ENCODE measurements around the gene SRA1. TPM values are rescaled to one million over a fixed set of nuclear protein-coding genes. Genes with fewer than 3 reads are reported as not detected.
"Not testable (repeated sequence)": the region's sequence is repeated elsewhere in the genome, so short reads cannot be mapped to it uniquely, and the experiment has no call there.

The SRA1 gene
- total RNA-seq = 10 to 100 TPM; 54.6 to 60.6 TPM

- Mint-ChIP-seq H3K9me3 (no peaks in the 10 kb centered on the region), H3K36me3 (peaks cover 40% of the 10 kb centered on the region), H3K4me1 (peaks cover 46% of the 10 kb centered on the region), H3K27ac (peak within 1 kb of the TSS; percentile 93), H3K27me3 (no peaks in the 10 kb centered on the region), H3K4me3 (peak within 1 kb of the TSS; percentile 84)
- DNase-seq = peak; percentile 90
Measured at GRCh38 chr5:140557136-140557805, at the start of gene SRA1. SRA1 (minus strand) TSS chr5:140557473; CDS start chr5:140557452, 21 bp downstream.

- peaks cover 6% of the 10 kb centered on the region for H3K4me1 Mint-ChIP-seq
- H3K27me3 Mint-ChIP-seq = no peaks in the 10 kb centered on the region
- H3K9me3 Mint-ChIP-seq = no peaks in the 10 kb centered on the region
- H3K4me3 Mint-ChIP-seq = no peak overlapping the region
- no peaks in the 10 kb centered on the region for H3K36me3 Mint-ChIP-seq
- no peak for DNase-seq
- no peak overlapping the region for H3K27ac Mint-ChIP-seq
Measured at GRCh38 chr5:140607031-140607430, 49.8 kb upstream of the SRA1 start.

GRCh38 chr5:140605879-140606278 is 48.6 kb upstream of the SRA1 start:
- Mint-ChIP-seq H3K27ac (no peak overlapping the region), H3K4me1 (peaks cover 2% of the 10 kb centered on the region)

GRCh38 chr5:140603734-140604133 is 46.5 kb upstream of the SRA1 start:
- Mint-ChIP-seq H3K4me1 (no peaks in the 10 kb centered on the region), H3K27ac (no peak overlapping the region), H3K4me3 (no peak overlapping the region), H3K9me3 (no peaks in the 10 kb centered on the region), H3K27me3 (no peaks in the 10 kb centered on the region), H3K36me3 (no peaks in the 10 kb centered on the region)
- DNase-seq = no peak

More at GRCh38 chr5:140605879-140606278, 48.6 kb upstream of the SRA1 start:
- H3K4me3 Mint-ChIP-seq = no peak overlapping the region
- H3K36me3 Mint-ChIP-seq = no peaks in the 10 kb centered on the region
- H3K27me3 Mint-ChIP-seq = no peaks in the 10 kb centered on the region
- H3K9me3 Mint-ChIP-seq = no peaks in the 10 kb centered on the region
- no peak for DNase-seq

GRCh38 chr5:140603446-140603698 is 46.1 kb upstream of the SRA1 start:
- not testable (repeated sequence) for DNase-seq, H3K4me1 Mint-ChIP-seq, H3K9me3 Mint-ChIP-seq, H3K27me3 Mint-ChIP-seq, H3K4me3 Mint-ChIP-seq, H3K36me3 Mint-ChIP-seq, H3K27ac Mint-ChIP-seq

- DNase-seq = no peak
- H3K27me3 Mint-ChIP-seq = no peaks in the 10 kb centered on the region
- no peak overlapping the region for H3K4me3 Mint-ChIP-seq
- no peaks in the 10 kb centered on the region for H3K9me3 Mint-ChIP-seq
- no peaks in the 10 kb centered on the region for H3K36me3 Mint-ChIP-seq
- no peaks in the 10 kb centered on the region for H3K4me1 Mint-ChIP-seq
- no peak overlapping the region for H3K27ac Mint-ChIP-seq
Measured at GRCh38 chr5:140602147-140602546, 44.9 kb upstream of the SRA1 start.

- H3K9me3 Mint-ChIP-seq = no peaks in the 10 kb centered on the region
- no peak overlapping the region for H3K27ac Mint-ChIP-seq
- peaks cover 5% of the 10 kb centered on the region for H3K27me3 Mint-ChIP-seq
- peaks cover 4% of the 10 kb centered on the region for H3K4me1 Mint-ChIP-seq
- no peak for DNase-seq
- no peaks in the 10 kb centered on the region for H3K36me3 Mint-ChIP-seq
- no peak overlapping the region for H3K4me3 Mint-ChIP-seq
Measured at GRCh38 chr5:140600096-140600495, 42.8 kb upstream of the SRA1 start.

- Mint-ChIP-seq H3K4me3 (no peak overlapping the region), H3K4me1 (peaks cover 4% of the 10 kb centered on the region), H3K9me3 (no peaks in the 10 kb centered on the region), H3K27ac (no peak overlapping the region), H3K36me3 (no peaks in the 10 kb centered on the region), H3K27me3 (peaks cover 10% of the 10 kb centered on the region)
- DNase-seq = no peak
Measured at GRCh38 chr5:140598836-140599235, 41.6 kb upstream of the SRA1 start.

GRCh38 chr5:140596321-140596741 is 39.1 kb upstream of the SRA1 start:
- Mint-ChIP-seq H3K36me3 (no peaks in the 10 kb centered on the region), H3K4me3 (no peak overlapping the region), H3K4me1 (peaks cover 4% of the 10 kb centered on the region), H3K27ac (no peak overlapping the region), H3K9me3 (no peaks in the 10 kb centered on the region), H3K27me3 (peaks cover 13% of the 10 kb centered on the region)
- no peak for DNase-seq

GRCh38 chr5:140595538-140596300 is 38.4 kb upstream of the SRA1 start:
- Mint-ChIP-seq H3K27ac (no peak overlapping the region), H3K4me1 (peaks cover 4% of the 10 kb centered on the region), H3K9me3 (no peaks in the 10 kb centered on the region)

GRCh38 chr5:140594169-140594568 is 36.9 kb upstream of the SRA1 start:
- peaks cover 4% of the 10 kb centered on the region for H3K4me1 Mint-ChIP-seq
- no peak overlapping the region for H3K27ac Mint-ChIP-seq
- no peak for DNase-seq
- H3K36me3 Mint-ChIP-seq = no peaks in the 10 kb centered on the region
- peaks cover 13% of the 10 kb centered on the region for H3K27me3 Mint-ChIP-seq
- no peaks in the 10 kb centered on the region for H3K9me3 Mint-ChIP-seq
- H3K4me3 Mint-ChIP-seq = no peak overlapping the region

More at GRCh38 chr5:140595538-140596300, 38.4 kb upstream of the SRA1 start:
- no peaks in the 10 kb centered on the region for H3K36me3 Mint-ChIP-seq
- no peak for DNase-seq
- H3K4me3 Mint-ChIP-seq = no peak overlapping the region
- H3K27me3 Mint-ChIP-seq = peaks cover 13% of the 10 kb centered on the region

- not testable (repeated sequence) for H3K9me3 Mint-ChIP-seq, H3K27ac Mint-ChIP-seq, H3K36me3 Mint-ChIP-seq, DNase-seq, H3K4me3 Mint-ChIP-seq, H3K4me1 Mint-ChIP-seq
- H3K27me3 Mint-ChIP-seq = peaks cover 13% of the 10 kb centered on the region
Measured at GRCh38 chr5:140593070-140593469, 35.8 kb upstream of the SRA1 start.

- DNase-seq = no peak
- Mint-ChIP-seq H3K36me3 (no peaks in the 10 kb centered on the region), H3K4me3 (no peak overlapping the region)
Measured at GRCh38 chr5:140591747-140592372, 34.6 kb upstream of the SRA1 start.

GRCh38 chr5:140590861-140591260 is 33.6 kb upstream of the SRA1 start:
- no peak for DNase-seq
- peaks cover 13% of the 10 kb centered on the region for H3K27me3 Mint-ChIP-seq
- H3K9me3 Mint-ChIP-seq = no peaks in the 10 kb centered on the region
- no peak overlapping the region for H3K27ac Mint-ChIP-seq
- H3K36me3 Mint-ChIP-seq = no peaks in the 10 kb centered on the region
- peaks cover 4% of the 10 kb centered on the region for H3K4me1 Mint-ChIP-seq
- no peak overlapping the region for H3K4me3 Mint-ChIP-seq

More at GRCh38 chr5:140591747-140592372, 34.6 kb upstream of the SRA1 start:
- Mint-ChIP-seq H3K27ac (no peak overlapping the region), H3K27me3 (peaks cover 13% of the 10 kb centered on the region), H3K9me3 (no peaks in the 10 kb centered on the region), H3K4me1 (peaks cover 4% of the 10 kb centered on the region)

GRCh38 chr5:140588311-140589070 is 31.2 kb upstream of the SRA1 start:
- Mint-ChIP-seq H3K36me3 (no peaks in the 10 kb centered on the region), H3K9me3 (no peaks in the 10 kb centered on the region), H3K27me3 (peaks cover 4% of the 10 kb centered on the region), H3K4me1 (no peaks in the 10 kb centered on the region), H3K4me3 (no peak overlapping the region), H3K27ac (no peak overlapping the region)
- DNase-seq = no peak
